SK-N-SH treated with all-trans-retinoic acid at 6 μM for 48 hours (cell line): ENCODE data around the gene SCYGR8.
"Not testable (repeated sequence)": the region's sequence is repeated elsewhere in the genome, so short reads cannot be mapped to it uniquely, and the experiment has no call there.

Source experiments
- ATAC-seq: fragments of 200-7000 bp; cut with Tn5 transposase; 3 replicates; pipeline ENCODE4 v1.9.1; 2020; ENCODE audit warnings: mild to moderate bottlenecking, moderate library complexity
- CSDC2 ChIP-seq: fragments of 250-450 bp; sonication (Bioruptor Pico); IDR thresholded peaks from 2 replicates; pipeline ENCODE4 v1.5.0; 2020; ENCODE audit warnings: mild to moderate bottlenecking, moderate library complexity
- ESRRG ChIP-seq: fragments of 250-450 bp; sonication (Bioruptor Pico); IDR thresholded peaks from 2 replicates; pipeline ENCODE4 v1.6.1; 2021; ENCODE audit warnings: mild to moderate bottlenecking
- ISL1 ChIP-seq: fragments of 250-450 bp; sonication (Bioruptor Pico); IDR thresholded peaks from 2 replicates; pipeline ENCODE4 v2.1.2; 2022; ENCODE audit warnings: mild to moderate bottlenecking, moderate library complexity
- OSR1 ChIP-seq: fragments of 250-450 bp; sonication (Bioruptor Pico); IDR thresholded peaks from 2 replicates; pipeline ENCODE4 v1.8.0; 2022; ENCODE audit warnings: moderate library complexity, mild to moderate bottlenecking, inconsistent platforms
- PATZ1 ChIP-seq: fragments of 250-450 bp; sonication (Bioruptor Pico); IDR thresholded peaks from 2 replicates; pipeline ENCODE4 v1.8.0; 2020; ENCODE audit warnings: mild to moderate bottlenecking, moderate library complexity, borderline replicate concordance
- PPARA ChIP-seq: fragments of 250-450 bp; sonication (Bioruptor Pico); IDR thresholded peaks from 2 replicates; pipeline ENCODE4 v1.5.0; 2020; ENCODE audit warnings: mild to moderate bottlenecking, borderline replicate concordance
- RARB ChIP-seq: fragments of 250-450 bp; sonication (Bioruptor Pico); IDR thresholded peaks from 2 replicates; pipeline ENCODE4 v1.8.0; 2021; ENCODE audit warnings: mild to moderate bottlenecking, moderate library complexity
- SNAI2 ChIP-seq: fragments of 250-450 bp; sonication (Bioruptor Pico); IDR thresholded peaks from 2 replicates; pipeline ENCODE4 v1.5.0; 2020; ENCODE audit warnings: mild to moderate bottlenecking, moderate library complexity
- TCF4 ChIP-seq: fragments of 250-450 bp; sonication (Bioruptor Pico); IDR thresholded peaks from 2 replicates; pipeline ENCODE4 v1.8.0; 2021; ENCODE audit warnings: mild to moderate bottlenecking, moderate library complexity, borderline replicate concordance
- TOX ChIP-seq: fragments of 250-450 bp; sonication (Bioruptor Pico); IDR thresholded peaks from 2 replicates; pipeline ENCODE4 v1.8.0; 2021; ENCODE audit warnings: mild to moderate bottlenecking, moderate library complexity, borderline replicate concordance
- TSHZ2 ChIP-seq: fragments of 250-450 bp; sonication (Bioruptor Pico); IDR thresholded peaks from 2 replicates; pipeline ENCODE4 v1.5.0; 2020; ENCODE audit warnings: mild to moderate bottlenecking, moderate library complexity
- ZC3H10 ChIP-seq: fragments of 250-450 bp; sonication (Bioruptor Pico); IDR thresholded peaks from 2 replicates; pipeline ENCODE4 v1.5.1; 2021; ENCODE audit warnings: mild to moderate bottlenecking, moderate library complexity
- ZFP3 ChIP-seq: fragments of 250-450 bp; sonication (Bioruptor Pico); IDR thresholded peaks from 2 replicates; pipeline ENCODE4 v1.5.0; 2020; ENCODE audit warnings: mild to moderate bottlenecking, moderate library complexity
- ZFP30 ChIP-seq: fragments of 450-650 bp; formaldehyde crosslinking; IDR thresholded peaks from 2 replicates; pipeline ENCODE4 v1.5.0; 2022; ENCODE audit warnings: mild to moderate bottlenecking, moderate library complexity
- ZNF565 ChIP-seq: fragments of 450-650 bp; formaldehyde crosslinking; conservative IDR thresholded peaks from 2 replicates; pipeline ENCODE4 v1.5.0; 2020; ENCODE audit warnings: low read depth, mild to moderate bottlenecking, moderate library complexity
- ZNF70 ChIP-seq: fragments of 450-650 bp; formaldehyde crosslinking; IDR thresholded peaks from 2 replicates; pipeline ENCODE4 v1.5.0; 2020; ENCODE audit warnings: mild to moderate bottlenecking, moderate library complexity
- TF ChIP-seq, protein P1 (sequence below): fragments of 250-450 bp; sonication (Bioruptor Pico); IDR thresholded peaks from 2 replicates; pipeline ENCODE4 v1.8.0; 2021; ENCODE audit warnings: low read depth, mild to moderate bottlenecking, moderate library complexity, borderline replicate concordance
- TF ChIP-seq, protein P2 (sequence below): fragments of 250-450 bp; sonication (Bioruptor Pico); IDR thresholded peaks from 2 replicates; pipeline ENCODE4 v1.5.1; 2021; ENCODE audit warnings: mild to moderate bottlenecking, moderate library complexity
- TF ChIP-seq, protein P3 (sequence below): fragments of 250-450 bp; sonication (Bioruptor Pico); IDR thresholded peaks from 2 replicates; pipeline ENCODE4 v1.5.1; 2020; ENCODE audit warnings: low read depth, mild to moderate bottlenecking, moderate library complexity

Gene SCYGR8

GRCh38 chr2:227728035-227728434 is 17.7 kb upstream of the SCYGR8 start, which contains the start of gene SCYGR7:
Gene SCYGR7, plus strand, starts transcription at chr2:227728335. Its CDS starts 0 bp downstream, at chr2:227728335.
- ATAC-seq, result no peak

DNA sequence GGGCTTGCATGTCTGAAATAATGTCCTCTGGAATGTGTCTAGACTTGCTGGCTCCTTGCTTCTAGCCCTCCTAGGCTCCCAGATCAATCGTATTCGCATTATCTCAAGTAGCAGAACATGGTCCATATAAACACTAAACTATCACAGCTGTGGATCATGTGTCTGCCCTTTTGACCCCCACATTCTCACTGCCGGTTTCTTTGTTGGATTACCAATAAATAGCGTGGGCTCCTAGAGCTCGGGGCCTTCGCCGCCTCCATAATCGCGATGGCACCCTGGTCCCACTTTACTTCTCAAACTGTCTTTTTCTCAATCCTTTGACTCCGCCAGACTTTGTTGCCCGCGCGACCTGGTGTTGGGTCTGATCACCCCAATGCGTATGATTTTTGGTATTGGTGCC is 6.3 kb upstream of the SCYGR8 start:
- no peak for ATAC-seq
- TF ChIP-seq ZNF565 (CRISPR knock-in tag), result no peak
- TF ChIP-seq TCF4 (CRISPR knock-in tag), result no peak
- no peak for TF ChIP-seq SNAI2
- TF ChIP-seq, protein P1, sequence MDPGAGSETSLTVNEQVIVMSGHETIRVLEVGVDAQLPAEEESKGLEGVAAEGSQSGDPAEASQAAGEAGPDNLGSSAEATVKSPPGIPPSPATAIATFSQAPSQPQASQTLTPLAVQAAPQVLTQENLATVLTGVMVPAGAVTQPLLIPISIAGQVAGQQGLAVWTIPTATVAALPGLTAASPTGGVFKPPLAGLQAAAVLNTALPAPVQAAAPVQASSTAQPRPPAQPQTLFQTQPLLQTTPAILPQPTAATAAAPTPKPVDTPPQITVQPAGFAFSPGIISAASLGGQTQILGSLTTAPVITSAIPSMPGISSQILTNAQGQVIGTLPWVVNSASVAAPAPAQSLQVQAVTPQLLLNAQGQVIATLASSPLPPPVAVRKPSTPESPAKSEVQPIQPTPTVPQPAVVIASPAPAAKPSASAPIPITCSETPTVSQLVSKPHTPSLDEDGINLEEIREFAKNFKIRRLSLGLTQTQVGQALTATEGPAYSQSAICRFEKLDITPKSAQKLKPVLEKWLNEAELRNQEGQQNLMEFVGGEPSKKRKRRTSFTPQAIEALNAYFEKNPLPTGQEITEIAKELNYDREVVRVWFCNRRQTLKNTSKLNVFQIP, result no peak
- TF ChIP-seq PATZ1 (CRISPR knock-in tag), result no peak
- no peak for TF ChIP-seq ESRRG (CRISPR knock-in tag)
- TF ChIP-seq CSDC2, result no peak
- TF ChIP-seq ZC3H10, result no peak

More at GRCh38 chr2:227728035-227728434, 17.7 kb upstream of the SCYGR8 start, which contains the start of gene SCYGR7:
- TF ChIP-seq ZNF70 (CRISPR knock-in tag) (no peak), TSHZ2 (CRISPR knock-in tag) (no peak), TOX (CRISPR knock-in tag) (no peak), ESRRG (CRISPR knock-in tag) (no peak), RARB (CRISPR knock-in tag) (no peak), ZNF565 (CRISPR knock-in tag) (no peak), CSDC2 (no peak), ISL1 (CRISPR knock-in tag) (no peak), ZC3H10 (no peak), TCF4 (CRISPR knock-in tag) (no peak), PATZ1 (CRISPR knock-in tag) (no peak), ZFP30 (CRISPR knock-in tag) (no peak), OSR1 (CRISPR knock-in tag) (no peak), SNAI2 (no peak), ZFP3 (CRISPR knock-in tag) (no peak), PPARA (CRISPR knock-in tag) (no peak)
- TF ChIP-seq, protein P1, result no peak
- TF ChIP-seq, protein P2, sequence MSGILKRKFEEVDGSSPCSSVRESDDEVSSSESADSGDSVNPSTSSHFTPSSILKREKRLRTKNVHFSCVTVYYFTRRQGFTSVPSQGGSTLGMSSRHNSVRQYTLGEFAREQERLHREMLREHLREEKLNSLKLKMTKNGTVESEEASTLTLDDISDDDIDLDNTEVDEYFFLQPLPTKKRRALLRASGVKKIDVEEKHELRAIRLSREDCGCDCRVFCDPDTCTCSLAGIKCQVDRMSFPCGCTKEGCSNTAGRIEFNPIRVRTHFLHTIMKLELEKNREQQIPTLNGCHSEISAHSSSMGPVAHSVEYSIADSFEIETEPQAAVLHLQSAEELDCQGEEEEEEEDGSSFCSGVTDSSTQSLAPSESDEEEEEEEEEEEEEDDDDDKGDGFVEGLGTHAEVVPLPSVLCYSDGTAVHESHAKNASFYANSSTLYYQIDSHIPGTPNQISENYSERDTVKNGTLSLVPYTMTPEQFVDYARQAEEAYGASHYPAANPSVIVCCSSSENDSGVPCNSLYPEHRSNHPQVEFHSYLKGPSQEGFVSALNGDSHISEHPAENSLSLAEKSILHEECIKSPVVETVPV, result no peak
- TF ChIP-seq, protein P3, sequence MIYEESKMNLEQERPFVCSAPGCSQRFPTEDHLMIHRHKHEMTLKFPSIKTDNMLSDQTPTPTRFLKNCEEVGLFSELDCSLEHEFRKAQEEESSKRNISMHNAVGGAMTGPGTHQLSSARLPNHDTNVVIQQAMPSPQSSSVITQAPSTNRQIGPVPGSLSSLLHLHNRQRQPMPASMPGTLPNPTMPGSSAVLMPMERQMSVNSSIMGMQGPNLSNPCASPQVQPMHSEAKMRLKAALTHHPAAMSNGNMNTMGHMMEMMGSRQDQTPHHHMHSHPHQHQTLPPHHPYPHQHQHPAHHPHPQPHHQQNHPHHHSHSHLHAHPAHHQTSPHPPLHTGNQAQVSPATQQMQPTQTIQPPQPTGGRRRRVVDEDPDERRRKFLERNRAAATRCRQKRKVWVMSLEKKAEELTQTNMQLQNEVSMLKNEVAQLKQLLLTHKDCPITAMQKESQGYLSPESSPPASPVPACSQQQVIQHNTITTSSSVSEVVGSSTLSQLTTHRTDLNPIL (CRISPR knock-in tag), result no peak

GRCh38 chr2:227740705-227741104 is 5.0 kb upstream of the SCYGR8 start:
- not testable (repeated sequence) for ATAC-seq
